Spleen (tissue), 11 donors: Measurements from ENCODE around the gene OBSCN. TPM values are rescaled to one million over a fixed set of nuclear protein-coding genes. Genes with fewer than 3 reads are reported as not detected.

ENCODE experiments used
- DNase-seq: peaks from one replicate; pipeline ENCODE4 v3.0.0-alpha.2; 2020
- H3K27ac ChIP-seq, 8 donors: fragments of 200-600 bp; sonication (generic) in 7 of 8; 1 replicate in 4 of 8; 2 replicates in 4 of 8; pipeline versions ENCODE4 v1.5.0 to v1.8.0; 2016 to 2021; ENCODE audit warnings: inconsistent platforms in 4 of 8, mild to moderate bottlenecking in 4 of 8, moderate library complexity in 1 of 8
- H3K27me3 ChIP-seq, 7 donors: fragments of 200-600 bp; sonication (generic) in 6 of 7; replicated peaks in 1 of 7; 1 replicate in 4 of 7; 2 replicates in 3 of 7; pipeline versions ENCODE4 v1.5.0 to v1.8.0; 2016 to 2021; ENCODE audit warnings: inconsistent platforms in 3 of 7, mild to moderate bottlenecking in 1 of 7
- H3K36me3 ChIP-seq, 6 donors: fragments of 200-600 bp; sonication (generic) in 5 of 6; 1 replicate in 4 of 6; 2 replicates in 2 of 6; pipeline versions ENCODE4 v1.5.0 to v1.8.0; 2016 to 2021; ENCODE audit warnings: inconsistent platforms in 2 of 6
- H3K4me1 ChIP-seq, 6 donors: fragments of 200-600 bp; sonication (generic) in 5 of 6; 1 replicate in 3 of 6; 2 replicates in 3 of 6; pipeline versions ENCODE4 v1.5.0 to v1.8.0; 2016 to 2021; ENCODE audit warnings: inconsistent platforms in 3 of 6
- H3K4me3 ChIP-seq, 8 donors: fragments of 200-600 bp; sonication (generic) in 7 of 8; 1 replicate in 4 of 8; 2 replicates in 4 of 8; pipeline versions ENCODE4 v1.5.0 to v1.8.0; 2016 to 2021; ENCODE audit warnings: inconsistent platforms in 4 of 8, mild to moderate bottlenecking in 4 of 8, moderate library complexity in 2 of 8
- H3K9me3 ChIP-seq, 8 donors: fragments of 200-600 bp; sonication (generic) in 7 of 8; 1 replicate in 4 of 8; 2 replicates in 4 of 8; pipeline versions ENCODE4 v1.5.0 to v1.8.0; 2016 to 2021; ENCODE audit warnings: inconsistent platforms in 4 of 8
- CTCF ChIP-seq, 11 experiments: fragments of 200-600 bp in 7 of 11; fragments of 450-650 bp in 4 of 11; sonication (generic) in 4 of 11; IDR thresholded peaks in 8 of 11; conservative IDR thresholded peaks in 3 of 11; 1 replicate in 7 of 11; 2 replicates in 4 of 11; pipeline versions ENCODE4 v1.4.0 to v1.8.0; 2016 to 2021; ENCODE audit warnings: antibody characterized with exemption in 11 of 11, inconsistent platforms in 4 of 11, mild to moderate bottlenecking in 1 of 11
- POLR2A ChIP-seq, 3 donors: fragments of 450-650 bp; IDR thresholded peaks; one replicate each; pipeline ENCODE4 v1.5.1; 2017; ENCODE audit warnings: antibody characterized with exemption in 3 of 3, mild to moderate bottlenecking in 1 of 3
- POLR2AphosphoS5 ChIP-seq, 3 donors: sonication (generic); formaldehyde crosslinking; IDR thresholded peaks; one replicate each; pipeline ENCODE4 v1.5.1; 2017; ENCODE audit warnings: antibody characterized with exemption in 3 of 3
- WGBS, 5 donors: extraction: QIAGEN DNeasy Blood & Tissue Kit in 3 of 5; methylation state at CpG; one replicate each; pipeline versions ENCODE4 v1.1.5 to v1.1.7; 2013 to 2018; 5-methylcytosine and 5-hydroxymethylcytosine counted together
- intact Hi-C: fragments of 100-400 bp; cut with DNase I; formaldehyde crosslinking; loops from one replicate; pipeline ENCODE4 v1.15.0; 2023; ENCODE audit warnings: low total_unique reads
- polyA plus RNA-seq, 3 donors: library from polyadenylated mRNA; stranded (reverse); fragments of 200-250 nt; gene quantifications; one replicate each; pipeline ENCODE4 v1.2.1, GENCODE V29; 2013
- total RNA-seq, 7 donors: library from RNA; depleted of rRNA in 3 of 7; stranded (reverse); fragments of >200 nt in 3 of 7; fragmentation: NEBNext Ultra II Directional in 4 of 7; extraction: Animal tissue kit (Norgen Biotek cat#: 25700) in 4 of 7; gene quantifications; one replicate each; pipeline versions ENCODE4 v1.1.0 to v1.2.1, GENCODE V29; 2016 to 2021
- donor health status: healthy with polysubstance abuse.
- donor health status: DM: no; HTN: no; CAD: no; lungs with moderate emphysema.
- donor health status: DM: no; HTN: no; CAD: no.
- donor health status: Bipolar disorder and iron deficiency.
- donor health status: healthy.
- donor health status: DM: no; HTN: no; CAD: no.
- donor health status: DM: yes; HTN: yes; CAD: no.

OBSCN gene
- total and polyA plus RNA-seq, 10 donors, result 12.6 to 71.7 (median 41.9) TPM

- peaks cover 0 to 25% (median 7%) of the 10 kb centered on the region in 8 donors for H3K9me3 ChIP-seq
- TF ChIP-seq POLR2A (IDR thresholded peaks at IDR 0.05), result no peak
- TF ChIP-seq POLR2AphosphoS5 (IDR thresholded peaks at IDR 0.05), result no peak
- TF ChIP-seq CTCF (IDR thresholded peaks at IDR 0.05 in 8 of 11, conservative IDR thresholded peaks at IDR 0.05 in 3 of 11), result no peak
- 88 to 100% (median 98%) methylated on average over 1 of the region's 1 CpG for WGBS, 5 donors
- DNase-seq, result no peak
- H3K4me1 ChIP-seq, result no peaks in the 10 kb centered on the region
- no peaks in the 10 kb centered on the region for H3K27me3 ChIP-seq
- intact Hi-C loops, result no loop called here
- peaks cover 0 to 17% (median 0%) of the 10 kb centered on the region in 6 donors for H3K36me3 ChIP-seq
- no peak overlapping the region for H3K4me3 ChIP-seq
- no peak overlapping the region for H3K27ac ChIP-seq
These were observed 25.3 kb downstream of the OBSCN start for GRCh38 chr1:228233136-228233535.

- Histone ChIP-seq H3K36me3 (peaks cover 0 to 26% (median 1%) of the 10 kb centered on the region in 6 donors), H3K27ac (no peak overlapping the region), H3K4me1 (no peaks in the 10 kb centered on the region), H3K9me3 (peaks cover 0 to 25% (median 7%) of the 10 kb centered on the region in 8 donors), H3K27me3 (no peaks in the 10 kb centered on the region), H3K4me3 (no peak overlapping the region)
- no peak for DNase-seq
- 83 to 91% (median 87%) methylated on average over 2 of the region's 2 CpGs for WGBS, 5 donors
- TF ChIP-seq POLR2A (IDR thresholded peaks at IDR 0.05), result no peak
- no peak for TF ChIP-seq CTCF (IDR thresholded peaks at IDR 0.05 in 8 of 11, conservative IDR thresholded peaks at IDR 0.05 in 3 of 11)
- no peak for TF ChIP-seq POLR2AphosphoS5 (IDR thresholded peaks at IDR 0.05)
- intact Hi-C loops, result no loop called here
These were observed 27.1 kb downstream of the OBSCN start for GRCh38 chr1:228234921-228235320.

- WGBS, 5 donors, result 58 to 76% (median 67%) methylated on average over 5 of the region's 5 CpGs
- Histone ChIP-seq H3K4me1 (no peaks in the 10 kb centered on the region), H3K27ac (no peak overlapping the region), H3K4me3 (no peak overlapping the region), H3K27me3 (no peaks in the 10 kb centered on the region), H3K9me3 (peaks cover 0 to 40% (median 19%) of the 10 kb centered on the region in 8 donors), H3K36me3 (peaks cover 0 to 37% (median 4%) of the 10 kb centered on the region in 6 donors)
- TF ChIP-seq CTCF (IDR thresholded peaks at IDR 0.05 in 8 of 11, conservative IDR thresholded peaks at IDR 0.05 in 3 of 11), result peak in 9 of 11 experiments; percentile 21 to 67 (median 53)
- TF ChIP-seq POLR2A (IDR thresholded peaks at IDR 0.05), result no peak
- intact Hi-C loops, result no loop called here
- DNase-seq, result no peak
These were observed 28.9 kb downstream of the OBSCN start for GRCh38 chr1:228236744-228237143.

GRCh38 chr1:228238007-228238406 is 30.2 kb downstream of the OBSCN start:
- H3K9me3 ChIP-seq, result peaks cover 7 to 44% (median 29%) of the 10 kb centered on the region in 8 donors
- H3K4me1 ChIP-seq, result no peaks in the 10 kb centered on the region
- intact Hi-C loops, result no loop called here
- no peak for DNase-seq
- no peaks in the 10 kb centered on the region for H3K27me3 ChIP-seq
- H3K4me3 ChIP-seq, result no peak overlapping the region
- 86 to 96% (median 95%) methylated on average over 7 of the region's 7 CpGs for WGBS, 5 donors
- peaks cover 3 to 42% (median 9%) of the 10 kb centered on the region in 6 donors for H3K36me3 ChIP-seq
- no peak for TF ChIP-seq POLR2AphosphoS5 (IDR thresholded peaks at IDR 0.05)
- TF ChIP-seq POLR2A (IDR thresholded peaks at IDR 0.05), result no peak
- TF ChIP-seq CTCF (IDR thresholded peaks at IDR 0.05 in 8 of 11, conservative IDR thresholded peaks at IDR 0.05 in 3 of 11), result no peak
- H3K27ac ChIP-seq, result no peak overlapping the region
